GM18526 (cell line): Measurements from ENCODE around the gene USH2A.

Source experiments
- POLR2A ChIP-seq: IDR thresholded peaks from 3 replicates; pipeline ENCODE4 v1.6.1; 2011; ENCODE audit not compliant: insufficient read length; ENCODE audit errors: extremely low read depth

The USH2A gene

GRCh38 chr1:215717677-215718426, 705.4 kb downstream of the USH2A start:
- TF ChIP-seq POLR2A = no peak

GRCh38 chr1:215710899-215711225, 712.4 kb downstream of the USH2A start:
- no peak for TF ChIP-seq POLR2A

GRCh38 chr1:215710036-215710898, 713.0 kb downstream of the USH2A start:
- no peak for TF ChIP-seq POLR2A

- no peak for TF ChIP-seq POLR2A
These were observed 719.0 kb downstream of the USH2A start for GRCh38 chr1:215704089-215704860.

GRCh38 chr1:215682232-215682631, 741.0 kb downstream of the USH2A start:
- TF ChIP-seq POLR2A = no peak

- no peak for TF ChIP-seq POLR2A
These were observed 742.2 kb downstream of the USH2A start for GRCh38 chr1:215681041-215681440.

- no peak for TF ChIP-seq POLR2A
These were observed 744.0 kb downstream of the USH2A start for GRCh38 chr1:215679231-215679630.

- TF ChIP-seq POLR2A = no peak
These were observed 746.1 kb downstream of the USH2A start for GRCh38 chr1:215677112-215677511.

- no peak for TF ChIP-seq POLR2A
These were observed 749.3 kb downstream of the USH2A start for GRCh38 chr1:215673943-215674342.

GRCh38 chr1:215672482-215672881, 750.8 kb downstream of the USH2A start:
- TF ChIP-seq POLR2A = no peak

GRCh38 chr1:215669806-215670491, 753.3 kb downstream of the USH2A start:
- TF ChIP-seq POLR2A = no peak

GRCh38 chr1:215667761-215668160, 755.5 kb downstream of the USH2A start:
- no peak for TF ChIP-seq POLR2A

GRCh38 chr1:215665215-215665614, 758.0 kb downstream of the USH2A start:
- TF ChIP-seq POLR2A = no peak

- TF ChIP-seq POLR2A = no peak
These were observed 762.2 kb downstream of the USH2A start for GRCh38 chr1:215661033-215661432.

- no peak for TF ChIP-seq POLR2A
These were observed 763.0 kb downstream of the USH2A start for GRCh38 chr1:215660259-215660658.

- TF ChIP-seq POLR2A = no peak
These were observed 766.2 kb downstream of the USH2A start for GRCh38 chr1:215657047-215657446.

GRCh38 chr1:215652371-215652770, 770.9 kb downstream of the USH2A start:
- no peak for TF ChIP-seq POLR2A
